ENCODE data around the gene MTHFD2L.

The MTHFD2L gene

GRCh38 chr4:74217365-74217764 lies 59.4 kb downstream of the MTHFD2L start:
- no peaks in the 10 kb centered on the region for H3K36me3 ChIP-seq (ENCODE audit: insufficient read depth, low read length)
- peaks cover 7% of the 10 kb centered on the region for H3K4me1 ChIP-seq (ENCODE audit: insufficient read depth, low read length)
- no peak overlapping the region for H3K9ac ChIP-seq (ENCODE audit: low read depth, low read length)
- ATAC-seq (ENCODE audit: insufficient read depth, low read depth), result no peak
- no peak overlapping the region for H2AFZ ChIP-seq (ENCODE audit: low read depth, low read length)
- no peak for TF ChIP-seq EZH2 (IDR thresholded peaks at IDR 0.05; ENCODE audit: borderline replicate concordance, low read depth, low read length, severe bottlenecking)
- TF ChIP-seq, protein P1, sequence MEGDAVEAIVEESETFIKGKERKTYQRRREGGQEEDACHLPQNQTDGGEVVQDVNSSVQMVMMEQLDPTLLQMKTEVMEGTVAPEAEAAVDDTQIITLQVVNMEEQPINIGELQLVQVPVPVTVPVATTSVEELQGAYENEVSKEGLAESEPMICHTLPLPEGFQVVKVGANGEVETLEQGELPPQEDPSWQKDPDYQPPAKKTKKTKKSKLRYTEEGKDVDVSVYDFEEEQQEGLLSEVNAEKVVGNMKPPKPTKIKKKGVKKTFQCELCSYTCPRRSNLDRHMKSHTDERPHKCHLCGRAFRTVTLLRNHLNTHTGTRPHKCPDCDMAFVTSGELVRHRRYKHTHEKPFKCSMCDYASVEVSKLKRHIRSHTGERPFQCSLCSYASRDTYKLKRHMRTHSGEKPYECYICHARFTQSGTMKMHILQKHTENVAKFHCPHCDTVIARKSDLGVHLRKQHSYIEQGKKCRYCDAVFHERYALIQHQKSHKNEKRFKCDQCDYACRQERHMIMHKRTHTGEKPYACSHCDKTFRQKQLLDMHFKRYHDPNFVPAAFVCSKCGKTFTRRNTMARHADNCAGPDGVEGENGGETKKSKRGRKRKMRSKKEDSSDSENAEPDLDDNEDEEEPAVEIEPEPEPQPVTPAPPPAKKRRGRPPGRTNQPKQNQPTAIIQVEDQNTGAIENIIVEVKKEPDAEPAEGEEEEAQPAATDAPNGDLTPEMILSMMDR (IDR thresholded peaks at IDR 0.05; ENCODE audit: borderline replicate concordance, extremely low read depth, low read length, poor library complexity, severe bottlenecking), result no peak
- no peaks in the 10 kb centered on the region for H4K20me1 ChIP-seq (ENCODE audit: insufficient read depth, low read length)
- H3K79me2 ChIP-seq (ENCODE audit: insufficient read depth, low read length), result no peaks in the 10 kb centered on the region
- H3K27ac ChIP-seq (ENCODE audit: low read length), result no peak overlapping the region
- no peak for DNase-seq
- H3K9me3 ChIP-seq (ENCODE audit: insufficient read depth, low read length, severe bottlenecking), result no peaks in the 10 kb centered on the region
- H3K4me2 ChIP-seq (ENCODE audit: insufficient read depth, low read length), result no peak overlapping the region
- H3K27me3 ChIP-seq (ENCODE audit: insufficient read depth, low read length, poor library complexity), result no peaks in the 10 kb centered on the region
- no peak overlapping the region for H3K4me3 ChIP-seq (ENCODE audit: low read depth in 1 of 2, low read length in 2 of 2)

DNA sequence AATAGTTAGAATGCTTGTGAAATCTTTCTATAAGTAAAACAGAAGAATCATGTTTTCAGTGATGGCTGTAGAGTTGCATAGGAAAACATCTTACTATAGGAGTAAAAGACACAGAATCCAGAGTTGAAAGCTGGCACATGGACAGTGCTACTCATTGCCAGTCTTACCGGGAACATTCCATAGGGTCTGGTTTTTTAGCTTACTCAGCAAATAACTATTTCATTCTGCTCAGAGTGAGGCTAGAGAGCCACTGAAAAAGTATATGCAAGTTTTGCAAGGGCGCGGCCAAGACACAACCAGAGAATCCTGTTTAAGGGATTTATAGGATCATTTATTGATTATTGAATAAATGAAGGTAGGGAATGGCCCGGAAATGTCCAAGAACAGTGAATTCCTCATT lies 60.3 kb downstream of the MTHFD2L start:
- Histone ChIP-seq H3K4me1 (ENCODE audit: insufficient read depth, low read length) (peaks cover 7% of the 10 kb centered on the region), H3K9ac (ENCODE audit: low read depth, low read length) (no peak overlapping the region), H4K20me1 (ENCODE audit: insufficient read depth, low read length) (no peaks in the 10 kb centered on the region), H3K4me3 (ENCODE audit: low read depth in 1 of 2, low read length in 2 of 2) (no peak overlapping the region), H3K79me2 (ENCODE audit: insufficient read depth, low read length) (no peaks in the 10 kb centered on the region), H2AFZ (ENCODE audit: low read depth, low read length) (no peak overlapping the region), H3K4me2 (ENCODE audit: insufficient read depth, low read length) (no peak overlapping the region), H3K9me3 (ENCODE audit: insufficient read depth, low read length, severe bottlenecking) (no peaks in the 10 kb centered on the region), H3K27ac (ENCODE audit: low read length) (no peak overlapping the region), H3K36me3 (ENCODE audit: insufficient read depth, low read length) (no peaks in the 10 kb centered on the region), H3K27me3 (ENCODE audit: insufficient read depth, low read length, poor library complexity) (no peaks in the 10 kb centered on the region)
- no peak for DNase-seq
- no peak for ATAC-seq (ENCODE audit: insufficient read depth, low read depth)
- TF ChIP-seq, protein P1 (IDR thresholded peaks at IDR 0.05; ENCODE audit: borderline replicate concordance, extremely low read depth, low read length, poor library complexity, severe bottlenecking), result no peak
- TF ChIP-seq EZH2 (IDR thresholded peaks at IDR 0.05; ENCODE audit: borderline replicate concordance, low read depth, low read length, severe bottlenecking), result no peak

- H3K4me1 ChIP-seq (ENCODE audit: insufficient read depth, low read length), result peaks cover 7% of the 10 kb centered on the region
- no peak overlapping the region for H3K4me2 ChIP-seq (ENCODE audit: insufficient read depth, low read length)
- H3K9ac ChIP-seq (ENCODE audit: low read depth, low read length), result no peak overlapping the region
- H3K79me2 ChIP-seq (ENCODE audit: insufficient read depth, low read length), result no peaks in the 10 kb centered on the region
- TF ChIP-seq, protein P1 (IDR thresholded peaks at IDR 0.05; ENCODE audit: borderline replicate concordance, extremely low read depth, low read length, poor library complexity, severe bottlenecking), result no peak
- no peak for TF ChIP-seq EZH2 (IDR thresholded peaks at IDR 0.05; ENCODE audit: borderline replicate concordance, low read depth, low read length, severe bottlenecking)
- ATAC-seq (ENCODE audit: insufficient read depth, low read depth) (no peak), DNase-seq (no peak)
- H3K9me3 ChIP-seq (ENCODE audit: insufficient read depth, low read length, severe bottlenecking), result no peaks in the 10 kb centered on the region
- H3K4me3 ChIP-seq (ENCODE audit: low read depth in 1 of 2, low read length in 2 of 2), result no peak overlapping the region
- no peaks in the 10 kb centered on the region for H3K36me3 ChIP-seq (ENCODE audit: insufficient read depth, low read length)
- H4K20me1 ChIP-seq (ENCODE audit: insufficient read depth, low read length), result no peaks in the 10 kb centered on the region
- no peaks in the 10 kb centered on the region for H3K27me3 ChIP-seq (ENCODE audit: insufficient read depth, low read length, poor library complexity)
- H3K27ac ChIP-seq (ENCODE audit: low read length), result no peak overlapping the region
- H2AFZ ChIP-seq (ENCODE audit: low read depth, low read length), result no peak overlapping the region
Observed at GRCh38 chr4:74219240-74219639, 61.3 kb downstream of the MTHFD2L start.

GRCh38 chr4:74223098-74223497 lies 65.2 kb downstream of the MTHFD2L start:
- H3K9ac ChIP-seq (ENCODE audit: low read depth, low read length), result no peak overlapping the region
- H3K27ac ChIP-seq (ENCODE audit: low read length), result no peak overlapping the region
- H3K9me3 ChIP-seq (ENCODE audit: insufficient read depth, low read length, severe bottlenecking), result no peaks in the 10 kb centered on the region
- ATAC-seq (ENCODE audit: insufficient read depth, low read depth) (no peak), DNase-seq (no peak)
- H2AFZ ChIP-seq (ENCODE audit: low read depth, low read length), result no peak overlapping the region
- no peak overlapping the region for H3K4me2 ChIP-seq (ENCODE audit: insufficient read depth, low read length)
- no peaks in the 10 kb centered on the region for H3K4me1 ChIP-seq (ENCODE audit: insufficient read depth, low read length)
- TF ChIP-seq EZH2 (IDR thresholded peaks at IDR 0.05; ENCODE audit: borderline replicate concordance, low read depth, low read length, severe bottlenecking), result no peak
- TF ChIP-seq, protein P1 (IDR thresholded peaks at IDR 0.05; ENCODE audit: borderline replicate concordance, extremely low read depth, low read length, poor library complexity, severe bottlenecking), result no peak
- H3K79me2 ChIP-seq (ENCODE audit: insufficient read depth, low read length), result no peaks in the 10 kb centered on the region
- H3K4me3 ChIP-seq (ENCODE audit: low read depth in 1 of 2, low read length in 2 of 2), result no peak overlapping the region
- H4K20me1 ChIP-seq (ENCODE audit: insufficient read depth, low read length), result no peaks in the 10 kb centered on the region
- no peaks in the 10 kb centered on the region for H3K36me3 ChIP-seq (ENCODE audit: insufficient read depth, low read length)
- H3K27me3 ChIP-seq (ENCODE audit: insufficient read depth, low read length, poor library complexity), result no peaks in the 10 kb centered on the region
